Left ventricle myocardium inferior (tissue), 1 donor: ENCODE measurements around the gene C1orf159. TPM values are rescaled to one million over a fixed set of nuclear protein-coding genes. Genes with fewer than 3 reads are reported as not detected.

Experiments used
- DNase-seq: peaks from one replicate; pipeline ENCODE4 v3.0.0-alpha.2; 2020
- H3K27ac ChIP-seq: fragments of 200-600 bp; replicated peaks from 2 replicates; pipeline ENCODE4 v1.8.0; 2021
- H3K27me3 ChIP-seq: fragments of 200-600 bp; 2 replicates; pipeline ENCODE4 v1.8.0; 2021; ENCODE audit warnings: low read depth
- H3K36me3 ChIP-seq: fragments of 200-600 bp; 2 replicates; pipeline ENCODE4 v1.8.0; 2021
- H3K4me1 ChIP-seq: fragments of 200-600 bp; 2 replicates; pipeline ENCODE4 v1.8.0; 2021
- H3K4me3 ChIP-seq: fragments of 200-600 bp; 2 replicates; pipeline ENCODE4 v1.8.0; 2021; ENCODE audit warnings: mild to moderate bottlenecking, moderate library complexity
- H3K9me3 ChIP-seq: fragments of 200-600 bp; replicated peaks from 2 replicates; pipeline ENCODE4 v1.8.0; 2021
- CTCF ChIP-seq: fragments of 200-600 bp; IDR thresholded peaks from 2 replicates; pipeline ENCODE4 v1.8.0; 2021; ENCODE audit warnings: antibody characterized with exemption, mild to moderate bottlenecking, borderline replicate concordance
- intact Hi-C: fragments of 100-400 bp; cut with micrococcal nuclease; formaldehyde crosslinking; loops from one replicate; pipeline ENCODE4 v1.11.0; 2022
- total RNA-seq: library from RNA; stranded (reverse); fragmentation: NEBNext Ultra II Directional; extraction: Animal tissue kit (Norgen Biotek cat#: 25700); gene quantifications from one replicate; pipeline ENCODE4 v1.2.1, GENCODE V29; 2021
- donor health status: DM: no; HTN: yes; CAD: no; lungs with severe emphysema.

Gene C1orf159
- total RNA-seq, 1 donor from 2014 or later: 3.8 TPM

- H3K27ac ChIP-seq: no peak overlapping the region
- H3K4me1 ChIP-seq: peaks cover 3% of the 10 kb centered on the region
- no peaks in the 10 kb centered on the region for H3K27me3 ChIP-seq
- intact Hi-C loops: no loop called here
- no peak overlapping the region for H3K4me3 ChIP-seq
- peaks cover 50% of the 10 kb centered on the region for H3K36me3 ChIP-seq
- no peaks in the 10 kb centered on the region for H3K9me3 ChIP-seq
- no peak for DNase-seq
- TF ChIP-seq CTCF: no peak
Observed at GRCh38 chr1:1049318-1050165, 66.3 kb downstream of the C1orf159 start.

- TF ChIP-seq CTCF: no peak
- peaks cover 50% of the 10 kb centered on the region for H3K36me3 ChIP-seq
- intact Hi-C loops: no loop called here
- no peaks in the 10 kb centered on the region for H3K9me3 ChIP-seq
- no peak overlapping the region for H3K4me3 ChIP-seq
- H3K27me3 ChIP-seq: no peaks in the 10 kb centered on the region
- H3K27ac ChIP-seq: no peak overlapping the region
- no peak for DNase-seq
- peaks cover 3% of the 10 kb centered on the region for H3K4me1 ChIP-seq
Observed at GRCh38 chr1:1048765-1049164, 67.1 kb downstream of the C1orf159 start.

GRCh38 chr1:1047963-1048362 is 67.9 kb downstream of the C1orf159 start:
- no peaks in the 10 kb centered on the region for H3K9me3 ChIP-seq

GRCh38 chr1:1047407-1047806 is 68.5 kb downstream of the C1orf159 start:
- peaks cover 3% of the 10 kb centered on the region for H3K4me1 ChIP-seq
- H3K36me3 ChIP-seq: peaks cover 53% of the 10 kb centered on the region
- intact Hi-C loops: no loop called here
- TF ChIP-seq CTCF: no peak
- no peaks in the 10 kb centered on the region for H3K27me3 ChIP-seq
- H3K27ac ChIP-seq: no peak overlapping the region
- no peak for DNase-seq
- H3K4me3 ChIP-seq: no peak overlapping the region
- H3K9me3 ChIP-seq: no peaks in the 10 kb centered on the region

More at GRCh38 chr1:1047963-1048362, 67.9 kb downstream of the C1orf159 start:
- Histone ChIP-seq H3K4me3 (no peak overlapping the region), H3K4me1 (peaks cover 3% of the 10 kb centered on the region), H3K27me3 (no peaks in the 10 kb centered on the region), H3K27ac (no peak overlapping the region), H3K36me3 (peaks cover 53% of the 10 kb centered on the region)
- intact Hi-C loops: no loop called here
- no peak for DNase-seq
- no peak for TF ChIP-seq CTCF

GRCh38 chr1:1046767-1047166 is 69.1 kb downstream of the C1orf159 start:
- Histone ChIP-seq H3K36me3 (peaks cover 48% of the 10 kb centered on the region), H3K4me1 (peaks cover 3% of the 10 kb centered on the region), H3K4me3 (no peak overlapping the region), H3K27ac (no peak overlapping the region), H3K9me3 (no peaks in the 10 kb centered on the region), H3K27me3 (no peaks in the 10 kb centered on the region)
- no peak for TF ChIP-seq CTCF
- intact Hi-C loops: no loop called here
- DNase-seq: no peak
